Erythroblast (primary cell): ENCODE measurements around the gene PPP1R12B.
"Not testable (repeated sequence)": the region's sequence is repeated elsewhere in the genome, so short reads cannot be mapped to it uniquely, and the experiment has no call there.

Source experiments
- GATA1 ChIP-seq: IDR thresholded peaks from 2 replicates; pipeline ENCODE4 v1.6.1; 2011; ENCODE audit warnings: low read depth, mild to moderate bottlenecking, control low read depth, low read length, moderate library complexity
- POLR2A ChIP-seq: IDR thresholded peaks from 2 replicates; pipeline ENCODE4 v1.6.1; 2011; ENCODE audit warnings: mild to moderate bottlenecking, low read length

- not testable (repeated sequence) for TF ChIP-seq POLR2A, GATA1
Observed at GRCh38 chr1:202521484-202521883, 173.0 kb downstream of the PPP1R12B start.
